Measurements from ENCODE around the gene SELE. TPM values are rescaled to one million over a fixed set of nuclear protein-coding genes. Genes with fewer than 3 reads are reported as not detected.
A peak's percentile ranks its signal among the peaks of the same experiment; 100 is the strongest.

Gene SELE
- total RNA-seq (not detected), polyA plus RNA-seq (not detected), total RNA-seq (0 to 0.08 (median 0) reads per million in 6 experiments)

- POLR2A ChIA-PET: no interaction called here
- no peak within 1 kb of the TSS for H3K4me3 Mint-ChIP-seq
- H3K4me1 Mint-ChIP-seq: no peaks in the 10 kb centered on the region
- H3K27ac Mint-ChIP-seq: no peak within 1 kb of the TSS
- no peaks in the 10 kb centered on the region for H3K9me3 Mint-ChIP-seq
- no peaks in the 10 kb centered on the region for H3K36me3 Mint-ChIP-seq
- ATAC-seq: no peak
- no peak for DNase-seq
- peaks cover 0 to 10% (median 7%) of the 10 kb centered on the region in 5 donors for H3K27me3 Mint-ChIP-seq
These were observed at the start of gene SELE for GRCh38 chr1:169733924-169734323. Gene SELE (minus strand): TSS chr1:169734079. CDS start chr1:169733612, 467 bp downstream.

GRCh38 chr1:169782596-169782995 lies 48.7 kb upstream of the SELE start:
- Mint-ChIP-seq H3K4me1 (no peaks in the 10 kb centered on the region), H3K27me3 (peaks cover 20 to 40% (median 29%) of the 10 kb centered on the region in 5 donors), H3K27ac (no peak overlapping the region), H3K36me3 (no peaks in the 10 kb centered on the region), H3K4me3 (no peak overlapping the region), H3K9me3 (no peaks in the 10 kb centered on the region)
- no peak for DNase-seq
- POLR2A ChIA-PET: no interaction called here
- no peak for ATAC-seq

DNA sequence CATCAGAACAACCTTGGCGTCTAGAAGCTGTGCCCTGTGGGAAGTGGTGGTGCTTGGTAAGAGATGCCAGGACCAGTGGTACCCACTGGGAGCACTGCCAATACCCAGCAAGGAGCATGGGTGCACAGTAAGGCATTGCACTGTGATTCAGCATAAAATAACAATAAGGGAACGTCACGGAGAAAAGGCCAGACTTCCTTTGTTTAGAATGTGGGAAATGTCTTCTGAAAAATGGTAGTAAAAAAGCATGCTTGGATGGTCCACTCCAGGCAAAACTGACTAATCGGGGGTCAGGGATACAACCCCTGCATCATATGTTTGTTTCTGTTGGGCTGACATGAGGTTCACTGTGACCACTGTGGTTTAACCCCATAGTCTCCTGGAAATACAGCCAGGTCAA lies 46.1 kb upstream of the SELE start:
- POLR2A ChIA-PET: no interaction called here
- Mint-ChIP-seq H3K9me3 (no peaks in the 10 kb centered on the region), H3K27ac (no peak overlapping the region), H3K4me1 (no peaks in the 10 kb centered on the region), H3K27me3 (peaks cover 13 to 28% (median 19%) of the 10 kb centered on the region in 5 donors), H3K4me3 (peak overlapping the region in 1 of 10 donors; percentile 20), H3K36me3 (no peaks in the 10 kb centered on the region)
- no peak for ATAC-seq
- no peak for DNase-seq

DNA sequence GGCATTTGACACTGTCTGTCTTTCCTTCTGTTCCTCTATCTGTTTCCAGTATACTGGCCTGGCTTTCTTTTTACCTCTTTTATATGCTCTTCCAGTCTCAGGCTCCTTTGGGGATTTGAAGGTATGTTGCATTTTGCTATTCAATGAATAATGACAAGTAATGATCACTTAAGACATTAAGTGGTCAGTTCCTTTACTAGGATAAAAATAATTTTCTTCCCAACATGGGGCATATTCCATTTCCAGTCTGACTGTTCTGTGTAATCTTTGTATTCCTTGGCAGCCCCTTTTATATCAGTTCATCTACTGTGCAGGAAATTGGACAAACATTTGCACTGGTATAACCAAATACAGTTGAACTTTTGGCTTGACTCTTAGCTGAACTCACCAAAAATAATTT lies 45.3 kb upstream of the SELE start:
- ATAC-seq: no peak
- POLR2A ChIA-PET: interaction anchor here (0.6 kb wide), 1 partner anchor 129 kb away, joined by 3 read pairs; no protein-coding TSS in a partner anchor

GRCh38 chr1:169776440-169776839 lies 42.6 kb upstream of the SELE start:
- no peak for DNase-seq
- H3K4me1 Mint-ChIP-seq: no peaks in the 10 kb centered on the region
- ATAC-seq: no peak
- H3K4me3 Mint-ChIP-seq: no peak overlapping the region
- peaks cover 0 to 2% (median 0%) of the 10 kb centered on the region in 5 donors for H3K27me3 Mint-ChIP-seq
- H3K27ac Mint-ChIP-seq: no peak overlapping the region
- no peaks in the 10 kb centered on the region for H3K9me3 Mint-ChIP-seq
- POLR2A ChIA-PET: interaction anchor here (1.0 kb wide), 1 partner anchor 13 kb away, joined by 3 read pairs; no protein-coding TSS in a partner anchor
- H3K36me3 Mint-ChIP-seq: no peaks in the 10 kb centered on the region

More for the DNA sequence above, 45.3 kb upstream of the SELE start:
- DNase-seq: no peak
- Mint-ChIP-seq H3K4me3 (no peak overlapping the region), H3K36me3 (no peaks in the 10 kb centered on the region), H3K27ac (no peak overlapping the region), H3K4me1 (no peaks in the 10 kb centered on the region), H3K27me3 (peaks cover 5 to 19% (median 11%) of the 10 kb centered on the region in 5 donors), H3K9me3 (no peaks in the 10 kb centered on the region)

DNA sequence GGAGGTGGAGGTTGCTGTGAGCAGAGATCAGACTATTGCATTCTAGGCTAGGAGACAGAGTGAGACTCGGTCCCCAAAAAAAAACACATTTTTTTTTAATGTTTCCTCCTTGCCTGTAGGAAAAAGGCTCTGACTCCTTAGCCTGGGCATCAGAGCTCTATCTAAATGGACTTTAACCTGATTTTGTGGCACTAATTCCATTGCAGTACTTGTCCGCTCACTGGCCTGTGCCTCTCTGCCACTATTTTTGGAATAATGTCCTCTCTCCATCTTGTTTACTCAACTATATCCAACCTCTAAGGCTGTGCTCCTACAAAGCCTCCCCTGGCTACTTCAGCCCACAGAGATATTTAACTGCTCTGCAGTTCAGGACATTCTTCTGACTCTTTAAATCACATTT lies 34.3 kb upstream of the SELE start:
- DNase-seq (no peak), ATAC-seq (no peak)
- POLR2A ChIA-PET: interaction anchor here (0.6 kb wide), 1 partner anchor 269 kb away, joined by 6 read pairs; no protein-coding TSS in a partner anchor
- H3K4me1 Mint-ChIP-seq: no peaks in the 10 kb centered on the region
- no peaks in the 10 kb centered on the region for H3K36me3 Mint-ChIP-seq
- H3K27me3 Mint-ChIP-seq: peaks cover 0 to 5% (median 3%) of the 10 kb centered on the region in 5 donors
- H3K27ac Mint-ChIP-seq: no peak overlapping the region
- no peak overlapping the region for H3K4me3 Mint-ChIP-seq
- H3K9me3 Mint-ChIP-seq: no peaks in the 10 kb centered on the region

GRCh38 chr1:169765580-169766331 lies 31.9 kb upstream of the SELE start:
- POLR2A ChIA-PET: no interaction called here
- H3K9me3 Mint-ChIP-seq: no peaks in the 10 kb centered on the region
- ATAC-seq: no peak
- DNase-seq: no peak
- H3K4me1 Mint-ChIP-seq: no peaks in the 10 kb centered on the region
- H3K27ac Mint-ChIP-seq: no peak overlapping the region
- H3K27me3 Mint-ChIP-seq: peaks cover 0 to 5% (median 3%) of the 10 kb centered on the region in 5 donors
- H3K36me3 Mint-ChIP-seq: no peaks in the 10 kb centered on the region
- no peak overlapping the region for H3K4me3 Mint-ChIP-seq

- no peak overlapping the region for H3K4me3 Mint-ChIP-seq
- H3K36me3 Mint-ChIP-seq: no peaks in the 10 kb centered on the region
- DNase-seq: no peak
- H3K4me1 Mint-ChIP-seq: no peaks in the 10 kb centered on the region
- H3K27me3 Mint-ChIP-seq: peaks cover 0 to 5% (median 3%) of the 10 kb centered on the region in 5 donors
- POLR2A ChIA-PET: no interaction called here
- ATAC-seq: no peak
- H3K27ac Mint-ChIP-seq: no peak overlapping the region
- no peaks in the 10 kb centered on the region for H3K9me3 Mint-ChIP-seq
These were observed 31.0 kb upstream of the SELE start for GRCh38 chr1:169764919-169765318.

GRCh38 chr1:169762699-169763098 lies 28.8 kb upstream of the SELE start:
- no peak for DNase-seq
- ATAC-seq: no peak
- Mint-ChIP-seq H3K36me3 (peaks cover 0 to 5% (median 0%) of the 10 kb centered on the region in 3 donors), H3K9me3 (peaks cover 0 to 6% (median 0%) of the 10 kb centered on the region in 9 donors), H3K27me3 (peaks cover 0 to 5% (median 3%) of the 10 kb centered on the region in 5 donors), H3K4me3 (no peak overlapping the region), H3K27ac (peak overlapping the region in 1 of 10 donors; percentile 48), H3K4me1 (no peaks in the 10 kb centered on the region)
- POLR2A ChIA-PET: interaction anchor here (0.7 kb wide), 1 partner anchor 13 kb away, joined by 3 read pairs; no protein-coding TSS in a partner anchor

DNA sequence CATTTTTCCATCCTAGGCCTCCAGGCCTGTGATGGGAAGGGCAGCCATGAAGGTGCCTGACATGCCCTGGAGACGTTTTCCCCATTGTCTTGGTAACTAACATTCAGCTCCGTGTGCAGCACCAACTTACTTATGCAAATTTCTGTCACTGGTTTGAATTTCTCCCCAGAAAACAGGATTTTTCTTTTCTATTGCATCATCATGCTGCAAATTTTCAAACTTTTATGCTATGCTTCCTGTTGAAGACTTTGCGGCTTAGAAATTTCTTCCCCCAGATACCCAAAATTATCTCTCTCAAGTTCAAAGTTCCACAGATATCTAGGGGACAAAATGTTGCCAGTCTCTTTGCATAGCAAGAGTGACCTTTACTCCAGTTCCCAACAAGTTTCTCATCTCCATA lies 25.2 kb upstream of the SELE start:
- ATAC-seq (no peak), DNase-seq (no peak)
- Mint-ChIP-seq H3K27me3 (peaks cover 0 to 4% (median 0%) of the 10 kb centered on the region in 5 donors), H3K4me1 (no peaks in the 10 kb centered on the region), H3K4me3 (no peak overlapping the region), H3K9me3 (peaks cover 0 to 6% (median 0%) of the 10 kb centered on the region in 9 donors), H3K36me3 (peaks cover 0 to 5% (median 0%) of the 10 kb centered on the region in 3 donors), H3K27ac (no peak overlapping the region)
- POLR2A ChIA-PET: no interaction called here

- POLR2A ChIA-PET: no interaction called here
- Mint-ChIP-seq H3K27ac (no peak overlapping the region), H3K4me1 (no peaks in the 10 kb centered on the region), H3K36me3 (no peaks in the 10 kb centered on the region), H3K4me3 (no peak overlapping the region), H3K27me3 (peaks cover 0 to 2% (median 0%) of the 10 kb centered on the region in 5 donors), H3K9me3 (peaks cover 0 to 3% (median 0%) of the 10 kb centered on the region in 9 donors)
- DNase-seq (no peak), ATAC-seq (no peak)
These were observed 19.7 kb upstream of the SELE start for GRCh38 chr1:169753549-169753948.

DNA sequence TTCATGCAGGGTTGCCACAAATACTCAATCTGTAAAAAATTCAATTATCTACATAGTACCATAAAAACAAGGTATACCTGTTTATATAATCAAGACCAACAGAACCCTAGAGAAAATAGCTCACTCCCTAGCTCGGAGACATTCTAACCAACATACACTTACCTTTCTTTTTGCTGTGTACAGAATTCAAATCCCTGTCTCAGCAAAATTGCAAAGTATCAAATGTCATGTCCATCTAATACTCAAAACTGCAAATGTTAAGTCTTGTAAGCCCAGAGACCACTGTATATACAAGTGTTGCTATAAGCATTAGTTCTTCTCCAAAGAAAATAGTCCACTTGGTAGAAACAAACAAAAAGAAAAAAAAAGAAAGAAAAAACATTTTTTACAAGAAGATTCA lies 16.2 kb upstream of the SELE start:
- Mint-ChIP-seq H3K27ac (no peak overlapping the region), H3K4me3 (no peak overlapping the region), H3K4me1 (no peaks in the 10 kb centered on the region), H3K36me3 (no peaks in the 10 kb centered on the region), H3K27me3 (peaks cover 0 to 4% (median 0%) of the 10 kb centered on the region in 5 donors), H3K9me3 (no peaks in the 10 kb centered on the region)
- ATAC-seq (no peak), DNase-seq (no peak)
- POLR2A ChIA-PET: no interaction called here

DNA sequence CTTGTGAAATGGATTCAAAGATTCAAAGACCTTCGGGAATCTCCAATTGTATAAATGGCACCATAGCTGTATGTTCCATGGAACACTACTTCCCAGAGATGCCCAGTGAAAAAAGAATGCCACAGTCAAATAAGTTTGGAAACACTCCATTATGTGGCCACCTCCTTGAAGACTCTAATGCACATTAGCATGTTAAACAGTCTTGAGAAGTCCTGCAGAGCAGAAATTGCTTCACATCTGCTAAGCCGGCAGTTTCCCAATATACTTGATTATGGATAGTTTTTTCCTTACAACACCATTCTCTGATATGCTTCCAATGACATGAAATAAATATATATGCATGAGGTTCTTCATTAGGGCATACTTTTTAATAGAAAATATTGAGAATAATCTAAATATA lies 12.7 kb upstream of the SELE start:
- DNase-seq (no peak), ATAC-seq (no peak)
- Mint-ChIP-seq H3K4me3 (no peak overlapping the region), H3K27me3 (peaks cover 0 to 9% (median 0%) of the 10 kb centered on the region in 5 donors), H3K27ac (no peak overlapping the region), H3K9me3 (peaks cover 0 to 9% (median 0%) of the 10 kb centered on the region in 9 donors), H3K4me1 (no peaks in the 10 kb centered on the region), H3K36me3 (peaks cover 0 to 6% (median 0%) of the 10 kb centered on the region in 3 donors)
- POLR2A ChIA-PET: no interaction called here

All from naive thymus-derived CD8-positive, alpha-beta T cell (primary cell).